Measurements from ENCODE around the gene PLEKHH1.
A peak's percentile ranks its signal among the peaks of the same experiment; 100 is the strongest.
"Not testable (repeated sequence)": the region's sequence is repeated elsewhere in the genome, so short reads cannot be mapped to it uniquely, and the experiment has no call there.

The PLEKHH1 gene

DNA sequence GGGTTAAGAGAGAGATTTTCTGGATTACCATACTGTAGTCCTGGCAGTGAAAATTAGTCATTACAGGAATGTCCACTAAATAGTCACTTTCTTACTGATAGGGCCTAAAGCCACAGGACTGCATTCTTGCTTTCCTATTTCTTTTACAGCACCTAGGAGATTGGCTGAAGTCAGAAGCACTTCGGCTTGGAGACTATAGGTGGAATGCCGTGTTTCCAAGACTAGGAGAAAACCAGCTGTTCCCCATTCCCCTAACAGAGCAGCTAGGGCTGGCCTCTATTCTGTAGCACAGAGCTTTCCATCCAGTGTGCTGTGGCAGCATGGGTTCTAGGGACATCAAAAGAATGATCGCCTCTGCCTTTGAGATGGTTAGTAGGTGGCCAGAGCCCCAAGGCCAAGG, 51.9 kb downstream of the PLEKHH1 start:
- no peak for DNase-seq

DNA sequence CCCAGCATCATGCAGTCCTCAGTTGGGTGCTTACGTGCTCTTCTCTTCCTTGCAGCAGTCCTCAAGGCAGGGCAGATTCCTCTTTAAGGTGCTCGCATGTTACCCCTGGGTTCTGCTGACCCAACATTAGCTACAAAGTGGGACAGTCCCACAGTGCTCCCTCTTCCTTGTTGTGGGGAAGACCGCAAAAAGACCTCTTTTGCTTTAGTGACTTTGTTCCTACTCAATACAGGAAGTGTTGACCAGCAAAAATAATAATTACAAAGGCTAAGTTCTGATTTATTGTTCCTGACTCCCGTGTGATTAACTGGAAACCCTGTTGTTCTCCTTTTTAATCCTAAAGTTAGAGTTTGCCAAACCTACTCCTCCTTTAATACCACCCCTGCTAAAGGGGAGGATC, 53.3 kb downstream of the PLEKHH1 start:
- no peak for DNase-seq

DNA sequence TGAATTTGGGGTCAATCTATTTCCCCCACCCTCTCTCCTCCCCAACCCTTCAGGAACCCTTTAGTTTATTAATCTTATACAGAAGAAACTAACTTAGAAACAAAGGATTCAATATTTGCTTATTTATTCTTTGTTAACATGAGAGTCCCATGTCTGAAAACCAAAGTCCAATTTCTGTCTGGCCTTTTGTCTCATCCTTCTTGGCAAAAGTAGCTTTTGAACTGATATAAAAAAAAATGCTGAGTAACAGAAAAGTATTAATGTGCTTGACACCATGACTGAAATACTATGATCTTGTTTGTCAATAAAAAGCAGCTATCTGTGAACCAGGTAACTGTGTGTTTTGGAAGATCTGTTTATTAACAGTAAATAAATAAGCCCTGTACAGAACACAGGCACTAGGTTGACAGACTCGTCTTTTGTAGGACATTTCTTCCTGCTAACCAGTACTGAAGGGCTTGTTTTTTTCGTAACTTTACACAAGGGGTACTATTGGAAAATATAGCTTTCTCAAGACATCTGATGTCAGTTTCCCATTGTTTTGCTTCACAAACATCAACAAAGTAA, 56.2 kb downstream of the PLEKHH1 start:
- DNase-seq = no peak

DNA sequence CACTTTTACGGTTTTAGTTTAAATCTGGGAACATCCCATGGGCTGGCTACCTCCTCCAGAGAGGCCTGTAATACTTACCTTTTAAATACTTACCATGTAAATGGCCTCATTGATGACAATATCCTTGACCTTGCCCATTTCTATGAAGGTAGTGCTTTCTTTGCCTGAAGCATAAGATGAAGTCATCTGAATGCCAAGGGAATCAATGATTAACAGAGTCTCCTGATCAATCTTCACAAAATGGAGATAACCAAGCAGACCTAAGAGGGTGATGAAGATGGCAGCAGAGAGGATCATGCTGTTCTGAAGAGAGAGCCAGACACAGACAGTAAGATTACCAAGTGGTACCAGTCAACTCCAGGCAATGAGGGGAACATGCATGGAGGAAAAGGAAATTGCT, 60.6 kb downstream of the PLEKHH1 start:
- not testable (repeated sequence) for DNase-seq

DNA sequence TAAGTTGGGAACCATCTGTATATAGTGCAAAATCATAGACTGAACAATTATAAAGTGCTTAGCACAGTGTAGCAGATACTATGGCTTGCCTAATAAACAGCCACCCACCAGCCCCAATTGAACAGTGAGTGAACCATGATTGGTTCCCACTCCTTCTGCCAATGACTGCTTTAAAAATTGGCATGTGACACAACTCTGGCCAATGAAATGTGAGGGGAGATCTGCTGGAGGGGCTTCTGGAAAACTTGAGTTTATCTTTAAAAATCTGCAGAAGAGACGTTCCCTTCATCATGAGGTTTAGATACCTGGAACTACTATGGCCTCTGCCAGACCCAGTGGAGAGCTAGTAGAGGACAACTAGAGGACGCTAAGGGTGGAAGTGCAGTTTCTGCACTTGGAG, 62.3 kb downstream of the PLEKHH1 start:
- no peak for DNase-seq

DNA sequence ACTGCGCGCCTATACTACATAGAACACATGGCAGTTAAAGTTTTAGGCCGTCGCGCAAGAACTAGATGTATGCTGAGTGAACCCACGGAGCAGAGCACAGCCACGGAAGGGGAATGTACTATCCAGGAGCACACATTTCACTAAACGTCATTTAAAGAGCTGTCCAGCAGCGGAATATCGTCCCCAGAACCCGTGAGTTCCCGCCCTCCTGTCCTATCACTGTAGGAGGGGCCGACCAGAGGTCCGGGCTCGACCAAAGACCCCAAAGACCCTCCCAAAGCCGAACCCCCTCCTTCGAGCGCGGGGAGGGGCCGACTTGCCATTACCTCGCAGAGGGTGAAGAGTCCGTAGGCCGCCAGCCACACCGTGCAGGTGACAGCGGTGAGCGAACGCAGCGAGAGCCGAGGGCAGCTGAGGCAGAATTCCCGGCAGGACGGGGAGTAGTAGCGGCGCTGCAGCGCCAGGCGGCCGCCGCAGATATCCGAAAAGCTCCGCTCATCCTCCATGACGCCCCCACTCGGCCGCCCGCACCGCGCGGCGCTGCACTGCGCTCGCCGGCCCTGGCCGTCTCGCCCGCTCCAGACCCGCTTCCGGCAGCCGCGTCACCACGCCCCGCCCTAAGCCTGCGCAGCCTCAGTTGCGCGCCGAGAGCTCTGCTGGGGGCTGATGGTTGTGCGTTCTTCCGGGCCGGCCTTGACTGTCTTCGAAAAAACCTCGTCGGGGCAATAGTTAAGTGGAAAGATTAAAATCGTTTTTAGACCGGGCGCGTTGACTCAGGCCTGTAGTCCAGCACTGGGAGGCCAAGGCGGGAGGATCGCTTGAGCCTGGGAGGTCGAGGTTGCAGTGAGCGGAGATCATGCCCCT, 66.8 kb downstream of the PLEKHH1 start, which contains the start of gene PIGH:
Gene PIGH, minus strand, starts transcription at position 571 of the 864 bp plus-strand sequence. Its CDS starts 65 bp downstream, at position 506.
- DNase-seq = peak; percentile 95

DNA sequence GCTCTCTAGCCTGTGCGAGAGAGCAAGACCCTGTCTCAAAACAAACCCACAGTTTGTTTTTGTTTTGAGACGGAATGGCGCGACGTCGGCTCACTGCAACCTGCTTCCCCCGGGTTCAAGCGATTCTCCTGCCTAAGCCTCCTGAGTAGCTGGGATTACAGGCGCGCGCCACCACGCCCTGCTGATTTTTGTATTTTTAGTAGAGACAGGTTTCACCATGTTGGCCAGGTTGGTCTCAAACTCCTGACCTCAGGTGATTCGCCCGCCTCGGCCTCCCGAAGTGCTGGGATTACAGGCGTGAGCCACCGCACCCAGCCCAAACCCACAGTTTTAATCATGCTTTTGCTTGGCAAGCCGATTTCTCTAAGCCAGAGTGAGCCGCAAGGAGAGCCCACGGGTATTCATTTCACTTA, 67.5 kb downstream of the PLEKHH1 start:
- DNase-seq = not testable (repeated sequence)

DNA sequence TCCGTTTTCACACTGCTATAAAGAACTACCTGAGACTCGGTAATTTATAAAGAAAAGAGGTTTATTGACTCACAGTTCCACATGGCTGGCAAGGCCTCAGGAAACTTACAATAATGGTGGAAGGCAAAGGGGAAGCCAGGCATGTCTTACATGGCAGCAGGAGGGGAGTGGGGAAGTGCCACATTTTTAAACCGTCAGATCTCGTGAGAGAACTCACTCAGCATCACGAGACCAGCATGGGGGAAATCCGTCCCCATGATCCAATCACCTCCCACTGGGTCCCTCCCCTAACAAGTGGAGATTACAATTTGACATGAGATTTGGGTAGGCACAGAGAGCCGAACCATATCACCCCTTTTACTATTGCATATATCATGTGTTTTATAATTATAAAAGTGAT, 69.0 kb downstream of the PLEKHH1 start:
- no peak for DNase-seq

DNA sequence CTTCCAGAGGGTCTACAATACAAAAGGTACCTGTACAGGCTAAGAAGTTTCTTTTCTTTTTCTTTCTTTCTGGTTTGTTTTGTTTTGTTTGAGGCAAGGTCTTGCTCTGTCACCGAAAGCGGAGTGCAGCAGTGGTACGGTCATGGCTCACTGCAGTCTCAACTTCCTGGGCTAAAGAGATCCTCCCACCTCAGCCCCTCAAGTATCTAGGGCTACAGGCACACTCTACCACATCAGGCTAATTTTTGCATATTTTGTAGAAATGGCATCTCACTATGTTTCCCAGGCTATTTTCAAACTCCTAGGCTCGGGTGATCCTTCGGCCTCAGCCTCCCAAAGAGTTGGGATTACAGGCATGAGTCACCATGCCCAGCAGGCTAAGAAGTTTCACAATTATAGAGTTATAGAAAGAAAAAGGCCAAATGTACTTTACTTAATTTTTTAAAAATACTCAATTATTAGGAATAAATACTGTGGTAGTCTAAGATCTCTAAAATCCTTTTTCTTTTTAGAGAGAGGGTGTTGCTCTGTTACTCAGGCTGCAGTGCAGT, 70.0 kb downstream of the PLEKHH1 start:
- no peak for DNase-seq

DNA sequence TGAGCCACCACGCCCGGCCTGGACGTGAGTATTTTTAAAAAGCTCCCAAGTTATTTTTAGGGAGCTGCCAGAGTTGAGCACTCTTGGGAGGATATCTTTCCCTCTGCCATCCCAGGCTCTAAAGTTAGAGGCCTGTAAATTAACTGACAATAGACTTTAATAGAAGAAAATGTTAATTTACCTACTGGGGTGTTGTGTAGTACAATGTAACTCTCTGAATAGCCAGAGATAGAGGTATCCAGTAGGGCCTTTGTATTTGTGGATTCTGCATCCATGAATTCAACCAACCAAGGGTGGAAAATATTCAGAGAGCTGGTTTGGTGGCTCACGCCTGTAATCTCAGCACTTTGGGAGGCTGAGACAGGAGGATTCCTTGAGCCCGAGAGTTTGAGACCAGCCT, 74.6 kb downstream of the PLEKHH1 start:
- DNase-seq = no peak

DNA sequence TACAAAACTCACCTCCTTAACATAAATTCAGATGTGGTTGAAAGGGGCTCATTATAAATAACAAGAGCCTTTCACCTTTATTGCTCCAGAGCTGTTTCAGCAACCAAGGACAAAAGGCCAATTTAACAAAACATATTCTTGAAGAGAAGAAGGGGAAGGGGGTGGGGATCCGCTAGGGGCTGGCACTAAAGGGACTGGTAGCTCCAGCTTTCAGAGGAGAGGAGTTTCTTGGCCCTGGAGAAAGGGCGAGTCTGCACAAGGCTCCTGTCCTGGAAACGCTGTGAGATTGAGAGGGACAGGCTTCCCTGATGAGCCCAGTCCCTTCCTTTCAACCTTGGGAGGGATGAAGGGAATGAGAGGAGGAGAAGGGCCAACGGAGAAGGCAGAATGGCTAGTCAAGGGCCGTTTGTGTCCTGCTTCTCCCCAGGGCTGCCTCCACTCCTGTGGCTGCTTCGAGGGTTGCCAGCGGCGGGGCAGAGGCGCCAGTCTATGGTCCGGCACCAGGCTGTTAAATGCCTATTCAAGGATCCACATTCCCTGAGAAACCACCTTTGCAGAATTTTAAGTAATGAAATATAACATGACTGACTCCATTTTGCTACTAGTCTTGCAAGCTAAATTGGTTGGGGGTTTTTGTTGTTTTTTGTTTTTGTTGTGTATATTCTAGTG, 76.7 kb downstream of the PLEKHH1 start:
- no peak for DNase-seq

DNA sequence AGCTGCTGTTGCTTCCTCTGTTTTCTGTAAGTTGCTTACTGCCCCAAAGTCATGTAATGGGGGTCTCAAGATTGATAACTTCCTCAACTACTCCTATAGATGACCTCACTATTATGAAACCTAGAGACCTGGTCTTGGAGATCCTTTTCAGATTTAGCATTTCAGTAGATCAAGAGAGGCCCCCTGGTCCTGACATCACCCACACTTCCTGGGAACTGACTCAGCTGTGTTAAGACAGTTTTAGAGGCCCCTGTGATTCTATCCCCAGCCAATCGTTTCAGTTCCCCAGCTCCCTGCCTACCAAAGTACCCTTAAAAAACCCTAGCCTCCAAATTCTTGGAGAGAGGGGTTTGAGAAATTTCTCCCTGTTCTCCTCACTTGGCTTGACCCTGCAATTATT, 77.4 kb downstream of the PLEKHH1 start:
- no peak for DNase-seq

DNA sequence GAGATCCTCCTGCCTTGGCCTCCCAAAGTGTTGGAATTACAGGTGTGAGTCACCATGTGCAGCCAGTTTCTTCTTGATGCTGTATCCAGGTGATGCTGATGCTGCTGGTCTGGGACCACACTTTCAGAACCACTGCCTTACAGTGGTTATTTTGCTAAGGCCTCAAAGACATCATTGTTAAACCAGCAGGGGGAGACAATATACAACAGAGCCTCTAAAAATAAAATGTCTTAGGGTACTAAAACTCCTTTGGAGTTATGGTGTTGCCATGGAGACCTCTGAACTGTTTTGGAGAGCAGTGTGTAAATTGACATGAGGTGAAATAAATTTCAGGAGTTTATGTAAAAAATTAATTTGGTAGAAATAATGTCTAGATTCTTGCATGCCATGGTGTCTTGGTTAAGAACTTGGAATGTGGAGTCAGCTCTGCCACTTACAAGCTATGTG, 85.5 kb downstream of the PLEKHH1 start:
- DNase-seq = no peak

DNA sequence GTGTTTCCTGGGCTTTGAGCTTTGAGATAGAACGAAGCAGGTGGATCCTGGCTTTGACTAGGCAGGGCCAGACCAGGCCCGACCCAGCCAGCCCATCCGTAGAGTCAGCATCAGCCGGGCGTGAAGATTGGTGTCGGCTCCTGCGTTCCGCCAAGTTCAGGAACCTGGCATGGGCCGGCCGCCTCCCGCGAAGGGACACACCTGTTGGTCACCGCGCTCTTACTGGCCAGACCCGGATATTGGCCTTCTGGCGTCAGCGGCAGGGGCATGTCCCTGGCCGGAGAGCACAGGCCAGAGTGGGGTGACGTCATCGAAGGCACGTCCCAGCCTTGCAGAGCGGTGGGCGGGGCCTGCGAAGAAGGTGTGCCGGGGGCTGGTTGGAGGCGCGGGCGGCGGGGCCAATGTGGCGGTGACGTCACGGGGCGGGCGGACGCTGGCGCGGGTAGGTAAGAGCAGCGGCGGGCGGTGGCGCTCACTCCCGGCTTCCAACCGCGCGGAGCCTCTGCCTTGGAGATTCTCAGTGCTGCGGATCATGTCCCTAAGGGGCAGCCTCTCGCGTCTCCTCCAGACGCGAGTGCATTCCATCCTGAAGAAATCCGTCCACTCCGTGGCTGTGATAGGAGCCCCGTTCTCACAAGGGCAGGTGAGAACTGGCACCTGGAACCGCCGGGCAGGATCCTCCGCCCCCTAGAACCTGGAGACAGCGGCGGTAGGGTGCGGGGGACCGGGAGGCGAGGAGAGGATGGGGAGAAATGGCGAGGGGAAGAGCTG, 86.5 kb downstream of the PLEKHH1 start, which contains the start of gene ARG2:
Gene ARG2, plus strand, starts transcription at position 475 of the 771 bp plus-strand sequence. Its CDS starts 58 bp downstream, at position 533.
- peak; percentile 99 for DNase-seq

DNA sequence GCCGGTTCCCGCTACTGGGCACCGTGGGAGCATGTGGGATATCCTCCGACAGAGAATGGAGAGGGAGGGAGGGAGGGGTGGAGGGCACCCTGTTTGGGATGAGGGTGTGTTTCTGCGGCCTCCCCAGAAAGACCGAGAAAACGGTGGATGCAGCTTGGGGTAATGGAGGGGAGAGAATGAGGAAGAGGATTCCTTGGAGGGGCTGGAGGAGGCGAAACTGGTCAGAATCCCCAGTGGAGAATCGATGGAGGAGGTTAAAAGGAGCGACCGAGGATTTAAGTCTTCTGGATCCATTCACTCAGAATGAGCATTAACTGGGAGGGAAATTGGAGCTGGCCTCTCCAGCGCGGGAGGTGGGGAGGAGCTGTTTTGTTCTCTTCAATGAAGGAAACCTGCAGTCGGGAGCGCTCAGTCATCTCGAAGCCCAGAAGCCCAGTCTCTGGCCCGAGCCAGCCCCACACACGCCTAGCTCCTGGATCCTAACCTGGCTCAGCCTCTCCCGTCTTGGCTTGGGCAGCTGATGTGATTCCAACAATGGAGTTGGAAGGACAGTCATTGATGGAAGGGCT, 87.2 kb downstream of the PLEKHH1 start:
- no peak for DNase-seq

DNA sequence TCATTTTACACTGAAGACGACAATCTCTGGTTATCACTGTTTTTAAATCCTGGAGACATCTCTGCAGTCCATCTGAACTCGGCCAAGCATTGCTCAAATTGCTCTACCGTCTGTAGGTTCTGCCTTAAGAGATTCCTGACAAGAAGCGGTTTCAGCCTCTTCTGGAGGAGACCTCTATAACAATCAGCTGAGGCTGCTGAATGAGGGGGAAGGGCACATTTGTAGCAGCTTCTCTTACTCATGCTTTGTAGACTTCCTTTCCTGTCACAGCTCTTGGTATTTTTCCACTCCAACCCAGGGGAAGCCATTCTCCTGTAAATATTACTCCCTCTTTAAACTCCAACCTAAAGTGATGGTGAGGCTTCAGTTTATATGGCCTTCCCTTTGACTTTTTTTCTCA, 89.6 kb downstream of the PLEKHH1 start:
- DNase-seq = no peak

DNA sequence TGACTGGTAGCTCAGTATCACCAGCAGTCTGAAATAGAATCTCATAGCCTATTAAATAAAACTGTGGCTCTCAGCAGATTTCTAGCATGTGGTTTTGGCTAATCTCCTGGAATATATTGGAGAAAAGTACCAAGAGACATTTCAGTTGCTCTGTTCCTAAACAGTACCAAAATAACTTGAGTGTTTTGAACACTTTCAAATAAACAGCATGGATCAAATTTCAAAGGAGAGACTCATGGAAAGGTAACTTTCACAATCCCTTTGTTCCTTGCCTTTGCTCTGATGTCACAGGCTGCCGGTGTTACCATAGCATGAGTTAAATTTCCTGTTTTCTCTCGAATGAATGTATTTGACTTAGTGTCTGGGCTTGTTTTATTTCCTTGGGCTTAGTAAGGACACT, 90.0 kb downstream of the PLEKHH1 start:
- no peak for DNase-seq

DNA sequence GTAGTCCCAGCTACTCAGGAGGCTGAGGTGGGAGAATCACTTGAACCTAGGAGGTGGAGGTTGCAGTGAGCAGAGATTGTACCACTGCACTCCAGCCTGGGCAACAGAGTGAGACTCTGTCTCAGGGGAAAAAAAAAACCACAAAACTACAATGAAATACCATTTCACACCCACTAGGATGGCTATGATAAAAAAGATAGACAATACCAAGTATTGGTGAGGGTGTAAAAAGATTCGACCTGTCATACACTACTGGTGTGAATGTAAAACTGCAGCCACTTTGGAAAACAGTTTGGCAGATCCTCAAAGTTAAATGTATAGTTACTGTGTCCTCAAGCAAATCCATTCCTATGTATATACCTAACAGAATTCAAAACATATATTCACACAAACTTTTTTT, 93.0 kb downstream of the PLEKHH1 start:
- not testable (repeated sequence) for DNase-seq

DNA sequence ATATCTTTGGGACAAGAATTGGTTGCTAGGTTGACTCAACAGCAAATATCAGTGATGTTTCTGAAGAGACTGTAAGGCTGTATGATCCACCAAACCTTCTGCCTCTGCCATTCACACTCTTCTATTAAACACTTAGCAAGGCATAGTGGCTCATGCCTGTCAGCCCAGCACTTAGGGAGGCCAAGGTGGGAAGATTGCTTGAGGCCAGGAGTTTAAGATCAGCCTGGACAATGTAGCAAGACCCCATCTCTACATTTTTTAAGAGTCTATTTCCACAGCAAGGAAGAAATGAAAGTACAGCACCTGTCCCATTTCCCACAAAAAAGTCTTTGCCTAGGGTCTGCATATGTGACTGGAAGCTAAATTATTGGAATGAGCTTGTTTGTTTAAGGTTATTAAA, 94.4 kb downstream of the PLEKHH1 start:
- DNase-seq = no peak

DNA sequence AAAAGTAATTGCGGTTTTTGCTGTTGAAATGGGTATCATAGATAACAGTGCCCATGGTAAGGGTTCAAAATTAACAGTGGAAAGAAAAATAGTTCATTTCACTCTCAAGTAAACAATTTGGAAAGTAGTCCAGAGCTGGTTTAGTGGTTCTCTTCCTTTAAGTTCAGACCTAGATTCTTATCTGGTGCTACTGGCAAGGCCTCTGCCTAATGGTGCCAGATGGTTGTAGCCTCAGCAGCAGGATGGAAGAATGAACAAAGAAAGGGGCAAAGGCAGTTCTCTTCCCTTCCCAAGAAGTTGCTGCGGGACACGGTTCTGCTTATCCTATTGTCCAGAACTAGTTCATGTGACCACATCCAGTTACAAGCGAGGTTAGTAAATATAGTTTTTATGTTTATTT, 97.1 kb downstream of the PLEKHH1 start:
- DNase-seq = no peak

DNA sequence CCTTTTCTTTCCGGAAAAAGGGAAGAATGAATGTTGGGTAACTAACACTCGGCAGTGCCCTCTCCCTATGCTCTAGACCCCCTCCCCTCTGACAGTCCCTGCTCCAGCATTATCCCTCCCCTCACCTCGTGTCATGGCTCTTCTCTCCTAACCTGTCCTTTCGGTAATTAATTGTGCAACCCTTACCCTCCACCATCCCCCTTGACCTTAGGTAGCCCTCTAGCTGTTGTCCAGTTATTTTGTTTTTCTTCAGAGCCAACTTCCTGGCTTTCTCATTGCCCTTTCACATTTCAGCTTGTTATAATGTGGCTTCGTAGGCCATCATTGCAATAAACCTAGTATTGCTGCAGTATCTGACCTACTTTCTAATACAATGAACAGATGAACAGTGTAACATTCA, 97.8 kb downstream of the PLEKHH1 start:
- DNase-seq = no peak

DNA sequence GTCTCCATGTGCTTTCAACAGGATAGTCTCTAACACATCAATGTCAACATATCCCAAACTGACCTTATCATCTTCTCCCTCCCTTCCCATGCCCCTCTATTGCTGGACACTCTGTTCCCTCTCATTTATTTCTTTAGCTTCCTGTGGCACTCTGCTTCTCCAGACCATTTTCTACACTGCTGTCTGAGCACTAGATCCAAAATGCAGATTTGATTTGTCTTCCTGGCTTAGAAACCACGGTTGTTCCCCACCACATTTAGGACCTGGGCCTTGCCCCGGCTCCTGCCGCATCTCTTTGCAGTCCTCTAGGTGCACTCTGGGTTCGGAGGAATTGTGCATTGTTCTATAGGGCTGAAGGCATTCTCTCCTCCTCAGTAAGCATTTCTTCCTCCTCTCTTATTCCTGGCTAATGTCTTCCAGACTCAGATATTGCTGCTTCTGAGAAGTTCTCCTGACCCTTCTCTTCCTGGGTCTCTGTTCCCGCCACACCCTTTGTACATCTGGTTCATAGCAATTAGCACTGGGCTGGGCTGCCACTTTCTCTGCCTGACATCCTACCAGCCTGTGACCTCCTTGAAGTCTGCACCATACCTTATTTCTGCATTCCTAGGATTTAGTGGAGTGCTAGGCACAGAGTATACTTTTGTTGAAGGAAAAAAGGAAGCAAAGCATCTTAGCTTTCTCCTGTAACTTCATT, 100.5 kb downstream of the PLEKHH1 start:
- no peak for DNase-seq
